ENCODE measurements around the gene CACNA2D4.
"Not testable (repeated sequence)": the region's sequence is repeated elsewhere in the genome, so short reads cannot be mapped to it uniquely, and the experiment has no call there.

CACNA2D4 gene

GRCh38 chr12:1918081-1918883, at the start of gene CACNA2D4:
CACNA2D4 (minus strand) TSS chr12:1918652; CDS start chr12:1918473, 179 bp downstream.
- peak; percentile 40 for DNase-seq

- DNase-seq: no peak
Measured at GRCh38 chr12:1966561-1967226, 48.2 kb upstream of the CACNA2D4 start.

- no peak for DNase-seq
Measured at GRCh38 chr12:1965916-1966315, 47.5 kb upstream of the CACNA2D4 start.

- no peak for DNase-seq
Measured at GRCh38 chr12:1962051-1963020, 43.9 kb upstream of the CACNA2D4 start.

- no peak for DNase-seq
Measured at GRCh38 chr12:1956716-1957115, 38.3 kb upstream of the CACNA2D4 start.

GRCh38 chr12:1949771-1950470, 31.5 kb upstream of the CACNA2D4 start:
- DNase-seq: no peak

GRCh38 chr12:1948883-1949282, 30.4 kb upstream of the CACNA2D4 start:
- no peak for DNase-seq

GRCh38 chr12:1947081-1947480, 28.6 kb upstream of the CACNA2D4 start:
- DNase-seq: no peak

- DNase-seq: peak; percentile 55
Measured at GRCh38 chr12:1946296-1946695, 27.8 kb upstream of the CACNA2D4 start.

GRCh38 chr12:1945502-1945901, 27.1 kb upstream of the CACNA2D4 start:
- DNase-seq: not testable (repeated sequence)

- peak; percentile 82 for DNase-seq
Measured at GRCh38 chr12:1939801-1940607, 21.6 kb upstream of the CACNA2D4 start.

GRCh38 chr12:1939331-1939730, 20.9 kb upstream of the CACNA2D4 start:
- DNase-seq: no peak

- DNase-seq: peak; percentile 48
Measured at GRCh38 chr12:1937481-1938224, 19.2 kb upstream of the CACNA2D4 start.

- peak; percentile 90 for DNase-seq
Measured at GRCh38 chr12:1936406-1937320, 18.2 kb upstream of the CACNA2D4 start.

- DNase-seq: no peak
Measured at GRCh38 chr12:1935700-1936378, 17.4 kb upstream of the CACNA2D4 start.

- no peak for DNase-seq
Measured at GRCh38 chr12:1935242-1935641, 16.8 kb upstream of the CACNA2D4 start.

GRCh38 chr12:1934831-1935230, 16.4 kb upstream of the CACNA2D4 start:
- DNase-seq: no peak

- no peak for DNase-seq
Measured at GRCh38 chr12:1934068-1934467, 15.6 kb upstream of the CACNA2D4 start.

Data from NCI-H69 (cell line).